HG03469 (cell line): ENCODE measurements around the gene MAG.

Source experiments
- ATAC-seq: cut with Tn5 transposase; IDR thresholded peaks from one replicate; pipeline ENCODE4 v1.9.1; 2021; ENCODE audit warnings: mild to moderate bottlenecking, moderate library complexity, moderate number of reproducible peaks; ENCODE audit not compliant: unreplicated experiment

MAG gene

GRCh38 chr19:35341565-35342225 is 49.7 kb downstream of the MAG start:
- no peak for ATAC-seq

GRCh38 chr19:35342430-35342829 is 50.5 kb downstream of the MAG start:
- ATAC-seq, result no peak

GRCh38 chr19:35344511-35345031 is 52.6 kb downstream of the MAG start:
- ATAC-seq, result no peak

DNA sequence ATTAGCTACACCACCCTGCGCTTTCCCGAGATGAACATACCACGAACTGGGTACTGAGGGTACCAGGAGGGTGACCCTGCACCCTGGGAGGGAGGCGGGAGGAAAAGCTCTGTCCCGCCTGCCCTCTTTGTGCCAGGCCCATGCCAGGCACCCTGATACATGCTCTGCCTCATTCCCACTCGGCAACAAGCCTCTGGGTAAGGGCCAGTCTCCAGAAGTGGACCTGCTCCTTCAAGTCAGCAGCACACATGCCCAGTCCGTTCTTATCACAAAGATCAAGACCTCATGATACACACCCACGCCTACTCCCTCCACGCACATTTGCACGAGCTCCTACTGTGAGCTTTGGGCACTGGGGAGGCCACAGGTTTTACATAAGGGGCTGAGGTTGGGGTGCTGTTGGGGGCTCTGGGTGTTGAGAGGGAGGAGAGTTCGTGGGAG is 53.7 kb downstream of the MAG start:
- ATAC-seq, result no peak

DNA sequence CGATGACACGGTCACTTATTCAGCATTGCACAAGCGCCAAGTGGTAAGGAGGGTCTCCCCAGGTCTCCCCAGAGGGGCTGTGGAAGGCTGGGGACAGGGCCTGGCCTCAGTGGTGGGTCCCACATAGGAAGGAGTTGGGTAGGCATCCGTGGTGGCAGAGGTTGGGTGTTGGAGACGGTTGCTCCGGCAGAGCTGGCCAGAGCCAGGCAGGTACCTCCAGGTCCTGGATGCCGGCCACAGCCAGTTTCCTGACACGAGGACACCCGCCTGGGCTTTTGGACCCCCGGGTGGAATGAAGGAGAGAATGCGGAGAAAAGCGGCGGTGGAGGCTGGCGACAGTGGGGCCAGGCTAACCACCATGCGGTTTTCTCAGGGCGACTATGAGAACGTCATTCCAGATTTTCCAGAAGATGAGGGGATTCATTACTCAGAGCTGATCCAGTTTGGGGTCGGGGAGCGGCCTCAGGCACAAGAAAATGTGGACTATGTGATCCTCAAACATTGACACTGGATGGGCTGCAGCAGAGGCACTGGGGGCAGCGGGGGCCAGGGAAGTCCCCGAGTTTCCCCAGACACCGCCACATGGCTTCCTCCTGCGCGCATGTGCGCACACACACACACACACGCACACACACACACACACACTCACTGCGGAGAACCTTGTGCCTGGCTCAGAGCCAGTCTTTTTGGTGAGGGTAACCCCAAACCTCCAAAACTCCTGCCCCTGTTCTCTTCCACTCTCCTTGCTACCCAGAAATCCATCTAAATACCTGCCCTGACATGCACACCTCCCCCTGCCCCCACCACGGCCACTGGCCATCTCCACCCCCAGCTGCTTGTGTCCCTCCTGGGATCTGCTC is 54.5 kb downstream of the MAG start:
- ATAC-seq, result no peak

GRCh38 chr19:35347171-35347929 is 55.4 kb downstream of the MAG start, which contains the start of gene FFAR1:
Gene FFAR1 (plus strand): TSS chr19:35347902. CDS start chr19:35351552, 3,650 bp downstream.
- no peak for ATAC-seq

DNA sequence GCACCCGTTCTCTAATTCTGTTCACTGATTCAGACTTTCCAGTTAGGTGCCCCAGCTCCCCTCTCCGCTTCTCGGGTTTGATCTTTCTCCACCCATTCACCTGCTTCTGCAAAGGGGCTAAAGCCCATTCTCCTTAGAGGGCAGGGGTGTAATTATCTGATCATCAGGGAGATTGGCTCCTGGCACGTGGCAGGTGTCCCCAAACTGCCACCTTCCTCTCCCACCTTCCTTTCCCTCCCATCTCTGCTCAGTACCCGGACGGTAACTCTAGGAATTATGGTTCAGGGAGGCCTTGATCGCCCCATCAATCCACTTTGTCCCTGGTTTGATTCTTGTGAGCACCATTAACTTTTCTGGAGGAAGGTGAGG is 56.0 kb downstream of the MAG start:
- ATAC-seq, result no peak

DNA sequence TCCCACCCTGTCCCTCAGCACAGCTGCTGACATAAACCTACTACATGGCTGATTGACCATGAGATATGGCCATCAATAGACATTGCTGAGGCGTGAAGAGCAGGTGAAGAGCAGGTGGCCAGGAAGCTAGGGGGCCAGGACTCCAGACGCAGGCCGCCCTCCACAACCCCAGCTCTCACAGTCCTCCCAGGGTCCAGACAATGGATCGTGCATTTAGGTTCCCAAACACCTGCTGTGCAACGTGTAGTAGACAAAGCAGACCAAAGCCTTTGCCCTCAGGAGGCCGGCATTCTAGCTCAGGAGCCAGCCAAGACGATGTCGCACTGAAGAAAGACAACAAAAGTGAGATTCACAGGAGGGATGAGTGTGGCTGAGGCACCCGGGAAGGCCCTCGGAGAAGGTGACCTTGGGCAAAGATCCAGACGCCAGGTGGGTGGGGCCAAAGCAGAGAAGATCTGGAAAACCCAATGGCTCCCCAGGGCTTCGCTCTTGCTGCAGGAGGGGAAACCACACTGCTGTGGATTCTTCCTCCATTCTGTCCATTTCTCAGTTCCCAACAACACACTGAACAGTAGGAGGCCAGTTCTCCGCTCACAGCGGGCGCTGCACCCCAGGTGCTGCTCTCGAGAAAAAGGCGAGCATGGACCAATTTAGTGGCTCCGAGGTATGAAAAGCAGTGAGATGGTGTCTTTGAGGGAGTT is 57.1 kb downstream of the MAG start:
- no peak for ATAC-seq

- ATAC-seq, result no peak
Measured at GRCh38 chr19:35349614-35350521, 57.9 kb downstream of the MAG start.

GRCh38 chr19:35350591-35350990 is 58.6 kb downstream of the MAG start:
- no peak for ATAC-seq

- no peak for ATAC-seq
Measured at GRCh38 chr19:35351411-35352176, 59.6 kb downstream of the MAG start.

DNA sequence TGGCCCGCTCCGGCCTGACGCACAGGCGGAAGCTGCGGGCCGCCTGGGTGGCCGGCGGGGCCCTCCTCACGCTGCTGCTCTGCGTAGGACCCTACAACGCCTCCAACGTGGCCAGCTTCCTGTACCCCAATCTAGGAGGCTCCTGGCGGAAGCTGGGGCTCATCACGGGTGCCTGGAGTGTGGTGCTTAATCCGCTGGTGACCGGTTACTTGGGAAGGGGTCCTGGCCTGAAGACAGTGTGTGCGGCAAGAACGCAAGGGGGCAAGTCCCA is 60.2 kb downstream of the MAG start:
- ATAC-seq, result no peak

DNA sequence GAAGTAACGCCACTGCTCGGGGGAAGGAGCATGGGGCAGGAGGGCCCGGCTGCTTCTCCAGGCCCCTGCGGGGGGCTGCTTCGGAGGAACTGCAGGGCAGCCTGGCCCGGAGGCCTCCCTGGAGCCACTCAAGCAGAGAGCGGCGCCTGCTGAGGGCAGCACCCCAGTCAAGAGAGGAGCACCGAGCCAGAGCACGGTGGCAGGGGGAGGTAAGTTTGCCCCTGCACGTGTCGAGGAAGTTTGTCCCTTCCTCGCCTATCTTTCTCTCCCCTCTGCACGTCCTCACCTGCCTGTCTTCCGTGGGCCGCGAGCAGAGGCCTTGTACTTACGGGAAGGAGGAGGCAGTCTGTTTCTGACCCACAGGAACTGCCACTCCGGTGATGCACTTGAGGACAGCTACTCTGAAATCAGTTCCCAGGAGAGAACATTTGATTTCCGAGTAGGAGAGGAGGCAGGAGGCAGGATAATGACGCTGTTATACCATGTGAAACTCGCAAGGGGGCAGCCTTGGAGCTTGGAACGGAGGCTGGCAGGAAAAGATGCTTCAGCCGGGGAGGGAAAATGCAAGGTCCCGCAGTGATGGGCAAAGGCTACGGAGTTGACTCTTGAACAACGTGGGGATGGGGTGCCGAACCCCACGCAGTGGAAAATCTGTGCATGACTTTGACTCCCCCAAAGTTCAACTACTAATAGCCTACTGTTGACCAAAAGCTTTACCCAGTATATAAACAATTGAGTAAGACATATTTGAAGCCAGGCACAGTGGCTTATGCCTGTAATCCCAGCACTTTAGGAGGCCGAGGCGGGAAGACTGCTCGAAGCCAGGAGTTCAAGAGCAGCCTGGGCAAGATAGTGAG is 60.7 kb downstream of the MAG start:
- no peak for ATAC-seq

DNA sequence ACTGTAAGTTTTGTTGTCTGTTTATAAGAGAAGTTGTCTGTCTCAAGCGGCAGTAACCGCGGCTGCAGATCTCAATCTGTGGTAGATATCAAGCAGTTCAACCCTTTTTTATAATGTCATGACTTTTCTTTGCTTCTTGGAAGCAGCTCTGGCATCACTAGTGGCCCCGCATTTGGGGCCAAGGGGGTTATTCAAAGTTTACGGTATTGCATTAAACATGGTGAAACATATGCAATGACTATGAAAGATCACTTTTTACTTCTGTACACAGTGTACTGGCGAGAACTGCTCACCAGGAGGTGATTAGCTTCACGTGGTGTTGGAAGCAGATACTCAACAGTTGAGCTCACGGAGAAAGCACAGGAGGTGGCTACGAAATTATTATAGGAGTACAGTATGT is 61.7 kb downstream of the MAG start:
- no peak for ATAC-seq

DNA sequence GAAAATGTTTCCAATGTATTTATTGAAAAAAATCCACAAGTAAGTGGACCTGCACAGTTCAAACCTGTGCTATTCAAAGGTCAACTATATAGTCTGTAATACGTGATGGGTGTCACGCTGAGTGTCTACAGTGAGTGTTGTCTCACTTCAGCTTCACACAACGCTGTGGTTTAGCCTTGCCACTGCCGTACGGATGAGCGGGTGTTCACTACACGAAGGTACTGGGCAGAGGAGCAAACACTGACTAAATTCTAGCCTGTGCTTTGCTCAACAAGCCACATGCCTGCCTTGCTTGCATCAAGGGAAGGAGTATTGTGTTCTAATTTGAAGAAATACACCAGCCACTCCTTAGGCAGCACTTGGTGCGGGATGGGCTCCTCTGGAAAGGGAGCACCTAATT is 62.9 kb downstream of the MAG start:
- ATAC-seq, result no peak

- ATAC-seq, result no peak
Measured at GRCh38 chr19:35355791-35356460, 64.0 kb downstream of the MAG start.

DNA sequence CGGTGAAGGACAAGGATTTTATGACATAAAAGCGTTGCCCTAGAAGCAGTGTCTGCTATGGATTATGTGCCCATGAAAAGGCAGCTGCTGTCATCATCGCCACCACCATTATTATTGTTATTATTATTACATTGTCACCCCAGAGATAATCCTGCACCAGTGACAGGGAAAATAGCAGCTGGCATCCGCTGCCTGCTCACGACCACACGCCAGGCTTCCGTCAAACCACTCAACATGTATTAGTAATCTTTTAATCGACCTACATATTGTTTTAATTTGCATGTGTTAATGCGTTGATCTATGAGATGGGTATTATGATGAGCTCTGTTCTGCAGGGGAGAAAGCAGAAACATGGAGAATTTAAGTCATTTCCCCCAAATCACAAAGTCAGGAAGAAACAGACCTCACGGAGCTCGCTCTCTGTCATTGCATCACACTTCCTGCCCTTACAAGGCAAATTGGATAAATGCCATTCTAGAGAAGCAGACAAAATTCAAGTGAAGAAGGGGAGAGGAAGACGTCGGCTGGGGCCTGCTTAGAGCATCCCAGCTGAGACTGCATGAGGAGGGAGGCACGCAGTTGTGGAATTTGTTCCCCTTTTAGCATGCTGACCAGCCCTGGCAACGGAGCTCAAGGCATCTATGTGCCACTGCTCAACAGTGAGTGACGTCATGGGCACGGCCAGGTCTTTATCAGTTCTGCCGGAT is 66.1 kb downstream of the MAG start, which contains the start of gene FFAR3:
Gene FFAR3, plus strand, starts transcription at position 594 of the 707 bp plus-strand sequence. CDS start 431 bp downstream, outside the sequence.
- ATAC-seq, result no peak
